HG03135 (cell line): Measurements from ENCODE around the gene RNF20.
"Not testable (repeated sequence)": the region's sequence is repeated elsewhere in the genome, so short reads cannot be mapped to it uniquely, and the experiment has no call there.

Experiments used
- ATAC-seq: cut with Tn5 transposase; IDR thresholded peaks from one replicate; pipeline ENCODE4 v1.9.1; 2021; ENCODE audit warnings: mild to moderate bottlenecking, moderate library complexity; ENCODE audit not compliant: unreplicated experiment

The RNF20 gene

DNA sequence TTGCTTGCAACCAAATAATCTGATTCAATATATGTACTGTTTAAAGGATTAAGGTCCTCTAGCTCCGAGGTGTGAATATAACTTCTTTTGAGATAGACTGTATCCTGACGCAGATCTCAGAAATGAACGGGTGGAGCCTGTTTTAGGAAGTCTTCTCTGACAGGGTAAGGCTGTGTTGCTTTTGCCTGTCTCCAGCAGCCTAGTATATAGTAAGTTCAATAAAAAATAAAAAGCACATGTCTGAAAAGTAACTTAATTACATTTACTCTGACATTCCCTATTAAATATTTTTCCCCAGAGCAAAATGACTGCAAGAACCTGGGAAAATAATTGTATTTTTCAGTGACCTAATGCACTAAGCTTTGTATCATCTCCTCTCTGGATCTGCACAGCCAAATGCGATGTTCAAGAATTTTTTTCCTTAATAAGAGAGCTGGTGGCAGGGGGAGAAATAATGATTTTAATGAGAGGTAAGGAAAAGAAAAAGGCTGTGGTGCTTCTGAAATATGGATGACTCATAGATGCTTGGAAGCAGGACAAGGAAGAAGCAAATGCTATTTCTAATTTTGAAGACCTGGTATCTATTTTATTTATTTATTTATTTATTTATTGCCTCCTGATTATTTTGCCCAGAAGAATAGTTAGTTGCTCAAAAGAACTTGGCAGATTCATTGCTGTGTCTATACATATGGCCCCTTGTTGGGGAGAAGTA is 53.8 kb downstream of the RNF20 start:
- no peak for ATAC-seq

DNA sequence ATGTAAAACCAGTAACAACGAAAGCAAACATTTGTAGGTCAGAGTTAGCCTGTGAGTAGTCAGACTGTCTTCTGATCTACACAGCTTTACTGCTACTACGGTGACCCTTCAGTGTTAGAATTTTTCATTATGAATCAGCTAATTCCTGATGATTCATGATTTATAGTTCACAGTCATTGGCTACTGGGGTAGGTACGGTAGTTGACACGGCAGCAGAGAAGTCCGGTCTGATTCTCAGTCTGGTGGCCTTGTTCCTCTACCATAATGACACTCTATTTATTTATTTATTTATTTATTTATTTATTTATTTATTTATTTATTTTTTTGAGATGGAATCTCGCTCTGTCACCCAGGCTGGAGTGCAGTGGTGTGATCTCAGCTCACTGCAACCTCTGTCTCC is 56.4 kb downstream of the RNF20 start:
- not testable (repeated sequence) for ATAC-seq

- no peak for ATAC-seq
Observed at GRCh38 chr9:101590901-101591300, 57.2 kb downstream of the RNF20 start.

DNA sequence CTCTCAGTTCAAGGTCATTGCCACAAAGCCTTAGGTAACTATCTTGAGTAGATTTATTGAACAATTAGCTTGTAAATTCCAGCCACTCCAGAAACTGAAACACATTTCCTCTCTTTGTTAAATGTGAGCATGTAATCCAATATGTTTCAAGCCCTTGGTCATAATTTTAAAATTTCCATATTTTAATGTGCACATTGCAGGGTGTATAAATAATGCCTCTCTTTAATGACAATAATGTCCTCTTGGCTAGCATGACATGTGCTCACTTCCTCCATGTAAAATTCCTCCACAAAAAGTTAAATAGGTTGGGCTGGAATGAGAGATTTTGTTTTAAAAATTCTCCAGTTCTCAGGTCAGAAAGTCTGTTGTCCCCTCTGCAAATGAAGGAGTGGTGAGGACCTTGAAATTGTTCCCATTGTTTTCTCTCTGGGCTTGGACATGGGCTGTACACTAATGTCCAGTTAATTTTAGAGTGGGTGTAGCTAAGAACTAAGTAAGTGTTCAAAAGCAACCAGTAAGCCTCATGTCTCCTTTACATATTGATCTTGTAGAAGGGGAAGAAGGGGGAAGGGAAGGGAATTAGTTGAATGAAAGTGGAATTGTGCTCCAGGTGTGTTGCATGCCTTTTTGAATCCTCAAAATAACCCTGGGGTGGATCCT is 58.3 kb downstream of the RNF20 start:
- no peak for ATAC-seq

- ATAC-seq: no peak
Observed at GRCh38 chr9:101592788-101593187, 59.1 kb downstream of the RNF20 start.

DNA sequence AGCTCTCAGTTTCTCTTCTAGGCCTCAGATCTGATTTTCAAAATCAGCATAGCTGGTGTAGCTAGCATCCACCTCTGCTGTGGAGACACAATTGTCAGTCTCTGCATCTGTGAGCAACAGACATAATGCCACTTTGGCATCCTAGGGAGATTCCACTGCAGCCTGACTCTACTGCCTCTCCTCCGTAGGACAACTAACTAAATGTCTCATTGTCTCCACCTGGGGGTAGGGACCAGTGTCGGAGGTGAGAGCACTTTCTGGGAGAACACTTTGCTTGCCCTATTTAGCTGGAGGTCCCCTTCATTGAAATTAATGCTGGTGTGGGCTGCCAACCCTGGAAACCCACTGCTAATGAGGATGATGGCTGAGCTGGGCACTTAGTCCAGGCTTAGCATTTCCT is 59.7 kb downstream of the RNF20 start:
- ATAC-seq: no peak

DNA sequence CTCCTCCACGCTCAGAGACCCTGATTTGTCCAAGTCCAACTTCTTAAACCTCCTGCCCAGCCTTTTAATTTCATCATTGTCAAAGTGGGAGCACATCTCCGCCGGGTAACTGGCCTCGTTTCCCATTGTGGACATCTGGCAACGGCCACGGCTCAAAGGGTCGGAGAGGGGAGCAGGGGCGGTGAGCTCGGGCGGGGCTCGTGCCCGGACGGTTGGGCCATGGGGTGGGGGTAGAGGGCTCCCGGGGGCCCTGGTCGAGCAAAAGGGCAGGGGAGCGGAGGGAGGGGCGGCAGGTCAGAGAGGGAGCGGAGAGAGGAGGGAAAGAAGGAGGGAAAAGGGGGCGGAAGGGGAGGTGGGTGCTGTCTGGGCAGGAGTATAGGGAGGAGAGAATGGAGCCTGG is 61.1 kb downstream of the RNF20 start, which contains the start of gene PPP3R2:
TSS of gene PPP3R2 (minus strand) at position 174 of the 400 bp plus-strand sequence. CDS start at position 126, 48 bp downstream.
- ATAC-seq: no peak

DNA sequence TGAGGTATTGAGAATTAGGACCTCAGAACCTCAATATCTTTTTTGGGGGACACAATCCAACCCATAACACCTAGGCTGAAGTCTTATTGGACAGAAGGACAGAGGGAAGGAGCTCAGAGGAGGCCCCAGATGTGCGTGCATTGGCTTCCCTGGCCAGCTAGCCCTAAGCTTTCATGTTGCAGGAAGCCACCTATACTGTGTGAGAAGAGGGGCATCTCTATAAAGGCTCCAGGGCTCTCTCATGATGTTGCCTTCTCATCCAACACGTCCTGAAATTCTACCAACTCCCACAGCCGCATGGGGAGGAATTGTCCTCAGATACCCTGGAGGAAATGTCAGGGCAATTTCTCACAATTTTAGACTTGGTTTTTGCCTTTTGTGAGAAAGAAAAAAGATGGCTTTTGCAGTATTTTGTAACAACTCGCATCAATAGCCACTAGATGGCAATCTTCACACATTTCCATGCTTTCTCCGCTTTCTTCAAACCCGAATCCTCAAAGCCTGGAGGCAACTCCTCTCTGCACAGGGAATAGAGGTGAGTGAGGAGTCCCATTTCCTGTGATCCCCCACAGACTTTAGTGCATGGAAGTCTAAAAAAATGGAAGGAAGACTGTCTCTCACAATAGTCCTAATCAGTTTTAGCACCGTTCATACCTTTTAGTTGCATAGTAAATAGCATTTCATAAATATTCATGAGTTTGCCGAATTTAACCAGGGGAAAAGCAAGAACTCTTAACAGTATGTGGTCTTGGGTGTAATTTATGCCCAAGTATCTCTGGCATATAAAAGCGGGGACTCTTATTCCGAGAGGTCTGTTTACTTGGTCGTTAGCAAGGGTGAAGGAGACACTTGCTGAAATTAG is 68.5 kb downstream of the RNF20 start:
- ATAC-seq: no peak

GRCh38 chr9:101604296-101604695 is 70.6 kb downstream of the RNF20 start:
- no peak for ATAC-seq

DNA sequence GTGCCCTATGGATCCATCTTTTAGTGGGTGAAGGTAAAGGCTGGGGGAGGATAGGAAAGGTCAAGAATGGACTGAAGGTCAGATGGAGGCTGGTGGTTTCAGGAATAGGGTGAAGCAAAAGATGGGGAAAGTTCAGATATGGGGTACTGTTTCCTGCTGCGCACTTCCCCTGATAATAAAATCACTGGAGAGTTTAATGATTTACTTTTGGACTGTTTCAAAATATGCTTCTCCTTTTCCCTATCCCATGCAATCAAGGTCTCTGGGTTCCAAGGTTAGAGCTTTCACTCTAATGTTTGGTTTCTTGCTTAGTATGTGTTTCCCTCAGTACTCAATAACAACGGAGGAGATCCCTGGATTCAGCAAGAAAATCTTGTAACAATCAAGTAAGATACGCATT is 71.9 kb downstream of the RNF20 start:
- ATAC-seq: no peak
